ENCODE data around the gene ATP1A4. TPM values are rescaled to one million over a fixed set of nuclear protein-coding genes. Genes with fewer than 3 reads are reported as not detected.

Gene ATP1A4
- total and polyA plus RNA-seq, 2 of the 8 experiments (the other 6 are each of a cell fraction or from before 2014, with no cell fraction given): 0.48 to 0.61 TPM

GRCh38 chr1:160208557-160209320 lies 57.3 kb downstream of the ATP1A4 start (continued):
- TF ChIP-seq E2F6 (IDR thresholded peaks at IDR 0.05): no peak
- TF ChIP-seq SRF (IDR thresholded peaks at IDR 0.05; ENCODE audit: low read depth, low read length): no peak
- no peak for TF ChIP-seq SIX5 (IDR thresholded peaks at IDR 0.05; ENCODE audit: low read depth, low read length)
- peak in 1 of 2 experiments; percentile 56; a peak in 1 of 3 replicates for TF ChIP-seq POLR2A (IDR thresholded peaks at IDR 0.05; ENCODE audit: control extremely low read depth in 1 of 2, low read depth in 2 of 2, low read length in 2 of 2)
- TF ChIP-seq HDAC6 (IDR thresholded peaks at IDR 0.05; ENCODE audit: low read depth, low read length): no peak
